Measurements from ENCODE around the gene ARHGAP6.

Gene ARHGAP6

GRCh38 chrX:11665168-11666111, at the start of gene ARHGAP6:
Gene ARHGAP6, minus strand, starts transcription at chrX:11665920. Its CDS starts 1,092 bp downstream, at chrX:11664828.
- no peak for DNase-seq

GRCh38 chrX:11704725-11705495, 39.2 kb upstream of the ARHGAP6 start:
- no peak for DNase-seq

GRCh38 chrX:11703855-11704254, 38.1 kb upstream of the ARHGAP6 start:
- DNase-seq, result no peak

- DNase-seq, result no peak
These were observed 37.4 kb upstream of the ARHGAP6 start for GRCh38 chrX:11702965-11703631.

GRCh38 chrX:11702420-11702819, 36.7 kb upstream of the ARHGAP6 start:
- DNase-seq, result no peak

- no peak for DNase-seq
These were observed 33.0 kb upstream of the ARHGAP6 start for GRCh38 chrX:11698702-11699101.

- no peak for DNase-seq
These were observed 22.5 kb upstream of the ARHGAP6 start for GRCh38 chrX:11688201-11688600.

GRCh38 chrX:11687157-11687556, 21.4 kb upstream of the ARHGAP6 start:
- DNase-seq, result no peak

GRCh38 chrX:11683057-11683456, 17.3 kb upstream of the ARHGAP6 start:
- no peak for DNase-seq

GRCh38 chrX:11678158-11678557, 12.4 kb upstream of the ARHGAP6 start:
- no peak for DNase-seq

- no peak for DNase-seq
These were observed 6.5 kb upstream of the ARHGAP6 start for GRCh38 chrX:11672213-11672612.

- DNase-seq, result no peak
These were observed 4.6 kb upstream of the ARHGAP6 start for GRCh38 chrX:11670316-11670715.

- DNase-seq, result no peak
These were observed 1.4 kb upstream of the ARHGAP6 start for GRCh38 chrX:11666952-11667685.

- no peak for DNase-seq
These were observed 444 bp upstream of the ARHGAP6 start for GRCh38 chrX:11666164-11666563.

GRCh38 chrX:11664211-11665167, 1.2 kb downstream of the ARHGAP6 start:
- DNase-seq, result no peak

- DNase-seq, result no peak
These were observed 1.9 kb downstream of the ARHGAP6 start for GRCh38 chrX:11663875-11664210.

GRCh38 chrX:11655282-11656015, 10.3 kb downstream of the ARHGAP6 start:
- no peak for DNase-seq

GRCh38 chrX:11648705-11649519, 16.8 kb downstream of the ARHGAP6 start:
- no peak for DNase-seq

- DNase-seq, result no peak
These were observed 18.6 kb downstream of the ARHGAP6 start for GRCh38 chrX:11647138-11647537.
